Hepatic stellate cell (primary cell): ENCODE measurements around the gene GORAB.
A peak's percentile ranks its signal among the peaks of the same experiment; 100 is the strongest.

ENCODE experiments used
- DNase-seq: peaks from one replicate; pipeline ENCODE4 v3.0.0; 2011; ENCODE audit warnings: low spot score

GORAB gene, protein sequence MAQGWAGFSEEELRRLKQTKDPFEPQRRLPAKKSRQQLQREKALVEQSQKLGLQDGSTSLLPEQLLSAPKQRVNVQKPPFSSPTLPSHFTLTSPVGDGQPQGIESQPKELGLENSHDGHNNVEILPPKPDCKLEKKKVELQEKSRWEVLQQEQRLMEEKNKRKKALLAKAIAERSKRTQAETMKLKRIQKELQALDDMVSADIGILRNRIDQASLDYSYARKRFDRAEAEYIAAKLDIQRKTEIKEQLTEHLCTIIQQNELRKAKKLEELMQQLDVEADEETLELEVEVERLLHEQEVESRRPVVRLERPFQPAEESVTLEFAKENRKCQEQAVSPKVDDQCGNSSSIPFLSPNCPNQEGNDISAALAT

DNA sequence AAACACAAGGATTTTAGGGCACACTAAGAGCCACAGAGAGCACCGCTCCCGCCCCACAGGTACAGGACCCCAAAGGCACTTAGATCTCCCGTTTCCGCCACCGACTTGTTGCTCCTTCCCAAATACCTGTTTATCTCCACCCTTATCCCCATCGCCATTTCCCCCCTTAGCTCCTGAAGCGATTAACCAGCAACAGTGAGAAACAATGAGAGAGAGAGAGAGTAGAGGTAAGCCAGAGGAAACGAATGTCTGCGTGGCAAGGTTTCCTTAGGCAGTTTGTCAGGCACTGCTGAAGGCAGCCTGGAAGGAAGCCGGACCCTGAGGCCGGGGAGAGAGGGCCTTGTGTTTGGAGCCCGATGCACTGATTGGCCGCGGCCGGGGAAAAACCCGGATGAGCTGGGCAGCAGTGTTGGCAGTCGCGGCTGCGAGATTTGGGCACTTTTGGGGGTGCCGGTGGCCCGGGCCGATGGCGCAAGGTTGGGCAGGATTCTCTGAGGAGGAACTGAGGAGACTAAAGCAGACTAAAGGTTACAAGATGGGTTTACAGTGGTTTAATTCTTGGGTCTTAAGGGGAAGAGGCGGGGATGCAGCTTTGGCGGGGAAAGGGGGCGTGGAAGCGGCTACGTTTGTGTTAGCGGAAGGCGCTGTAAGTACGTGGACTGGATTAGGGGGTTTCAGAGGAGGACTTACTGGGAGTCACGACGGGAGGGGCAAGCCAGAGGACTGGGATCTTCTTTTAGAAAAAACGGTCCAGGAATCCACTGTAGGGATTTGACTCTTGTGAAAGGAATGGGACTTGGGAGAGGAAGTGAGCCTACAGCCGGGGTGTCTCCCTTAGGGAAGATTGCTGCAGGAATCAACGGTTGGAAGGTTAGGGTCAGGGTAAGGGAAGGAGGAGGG lies at the start of gene GORAB:
GORAB (plus strand) TSS at position 409 of the 900 bp plus-strand sequence; CDS start at position 467, 58 bp downstream.
- DNase-seq: peak; percentile 88

DNA sequence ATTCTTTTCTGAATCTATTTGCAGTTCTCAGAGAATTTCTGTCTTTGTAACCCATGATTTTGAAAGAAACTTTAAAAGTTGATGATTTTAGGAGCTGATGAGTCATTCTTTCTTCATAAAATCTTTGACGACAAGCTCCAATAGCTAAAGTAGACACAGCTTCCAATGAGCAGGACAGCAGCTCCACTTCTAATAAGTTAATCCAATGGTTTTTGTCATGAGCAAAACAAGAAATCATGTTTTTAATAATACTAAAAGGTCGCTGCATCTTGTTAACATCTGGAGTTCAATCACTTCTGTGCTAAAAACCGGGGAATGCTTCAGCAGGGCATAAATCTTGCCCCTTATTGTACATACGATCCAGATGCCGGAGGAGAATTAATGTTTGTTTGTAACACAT lies 48.9 kb upstream of the GORAB start:
- DNase-seq: no peak

DNA sequence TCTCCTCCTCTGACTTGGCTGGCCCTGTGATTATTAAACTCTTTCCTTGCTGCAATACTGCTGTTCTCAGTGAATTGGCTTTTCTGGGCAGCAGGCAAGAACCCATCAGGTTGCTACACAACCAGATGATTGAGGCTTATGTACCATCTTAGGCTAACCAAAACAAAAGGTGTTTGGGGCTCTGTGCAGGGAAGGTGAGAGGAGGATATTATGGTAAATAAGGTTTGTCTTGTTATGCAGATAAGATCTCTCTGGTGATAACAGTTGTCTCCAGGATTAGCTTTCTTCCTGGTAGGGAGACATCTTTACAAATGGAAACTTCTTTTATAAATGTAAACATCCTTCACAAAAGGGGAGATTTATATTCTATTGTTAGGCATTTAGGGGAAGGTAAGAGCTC lies 44.5 kb upstream of the GORAB start:
- DNase-seq: no peak

DNA sequence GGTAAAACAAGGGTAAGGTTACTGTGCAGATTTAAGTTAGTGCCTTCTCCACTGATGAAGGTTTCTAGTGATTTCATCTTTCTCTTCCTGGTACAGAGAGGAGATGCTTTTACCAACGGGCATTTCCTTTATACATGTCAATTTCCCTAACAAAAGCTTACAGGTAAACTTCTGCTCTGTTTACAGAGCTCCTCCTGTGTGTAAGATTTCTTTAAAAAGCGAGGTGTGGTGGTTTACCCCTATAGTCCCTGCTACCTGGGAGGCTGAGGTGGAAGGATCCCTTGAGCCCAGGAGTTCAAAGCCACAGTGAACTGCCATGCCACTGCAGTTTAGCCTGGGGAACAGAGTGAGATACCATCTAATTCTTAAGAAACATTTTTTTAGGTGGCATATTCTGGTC lies 40.7 kb upstream of the GORAB start:
- DNase-seq: no peak

DNA sequence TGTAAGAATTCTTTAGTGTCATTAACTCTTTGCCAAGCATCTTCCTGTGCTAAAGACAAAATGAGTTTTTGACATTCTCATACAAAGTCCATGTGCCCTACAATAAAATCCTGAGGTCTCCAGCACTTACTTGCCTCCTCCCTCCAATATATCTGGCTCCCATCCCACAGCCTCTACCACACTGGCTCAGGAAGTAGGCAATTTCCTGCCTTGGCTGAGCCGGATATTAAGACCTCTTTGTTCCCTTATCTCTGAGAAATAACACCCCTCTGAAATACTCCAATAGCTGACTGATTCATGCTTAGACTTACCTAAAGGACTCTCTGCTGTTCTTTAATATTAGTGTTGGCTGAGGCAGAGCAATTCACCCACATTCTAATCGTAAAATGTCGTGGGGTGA lies 37.6 kb upstream of the GORAB start:
- no peak for DNase-seq

DNA sequence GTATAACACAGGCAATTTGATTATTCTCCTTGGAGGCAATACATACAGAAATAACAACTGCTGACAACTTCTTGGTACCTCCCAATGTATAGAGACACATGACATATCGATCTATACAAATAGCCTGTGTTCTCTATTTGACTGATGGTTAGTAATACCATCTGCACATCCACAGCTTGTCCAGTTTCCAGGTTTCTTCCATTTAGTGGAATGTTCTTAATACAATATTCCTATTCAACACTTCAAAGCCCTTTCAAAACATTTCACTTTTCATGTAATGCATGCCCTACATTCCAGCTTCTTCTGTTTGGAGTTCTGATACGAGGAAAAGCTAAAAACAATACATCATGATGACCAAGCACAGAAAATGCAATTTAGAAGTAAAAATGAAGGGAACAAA lies 37.0 kb upstream of the GORAB start:
- DNase-seq: no peak

DNA sequence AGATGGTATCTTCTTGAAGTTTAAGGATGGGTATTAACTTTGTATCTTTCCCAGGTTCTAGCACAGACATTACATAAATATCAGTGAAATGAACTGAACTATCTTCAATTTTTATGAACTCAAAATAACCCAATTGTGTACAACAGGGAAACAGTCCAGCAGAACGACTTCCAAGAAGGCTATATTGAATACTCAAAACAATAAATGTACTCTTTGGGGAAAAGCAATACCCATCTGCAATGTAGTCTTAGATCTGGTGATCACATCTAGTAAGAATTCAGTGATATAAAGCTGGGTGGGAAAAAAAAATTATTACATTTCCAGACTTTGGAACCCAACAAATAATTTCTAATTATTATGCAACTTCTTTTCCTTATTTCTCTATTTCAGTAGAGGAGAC lies 33.1 kb upstream of the GORAB start:
- DNase-seq: no peak

DNA sequence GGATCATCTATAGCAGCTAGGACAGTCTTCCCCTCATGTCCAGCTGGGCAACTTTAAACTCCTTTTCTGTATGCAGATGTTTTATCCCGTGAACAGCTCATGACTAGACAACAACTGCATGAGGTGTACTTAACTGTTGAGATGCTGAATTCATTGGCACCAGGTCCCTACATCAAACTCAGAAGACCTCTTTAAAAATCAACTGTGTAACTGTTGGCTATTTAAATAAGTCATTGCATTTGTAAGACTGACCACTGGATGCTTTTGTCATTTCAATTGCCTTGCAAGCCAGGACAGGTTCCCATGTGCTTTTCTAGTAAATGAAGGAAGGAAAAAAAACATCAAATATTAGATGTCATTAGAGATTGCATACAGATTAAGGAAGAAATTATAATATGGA lies 28.3 kb upstream of the GORAB start:
- DNase-seq: no peak

DNA sequence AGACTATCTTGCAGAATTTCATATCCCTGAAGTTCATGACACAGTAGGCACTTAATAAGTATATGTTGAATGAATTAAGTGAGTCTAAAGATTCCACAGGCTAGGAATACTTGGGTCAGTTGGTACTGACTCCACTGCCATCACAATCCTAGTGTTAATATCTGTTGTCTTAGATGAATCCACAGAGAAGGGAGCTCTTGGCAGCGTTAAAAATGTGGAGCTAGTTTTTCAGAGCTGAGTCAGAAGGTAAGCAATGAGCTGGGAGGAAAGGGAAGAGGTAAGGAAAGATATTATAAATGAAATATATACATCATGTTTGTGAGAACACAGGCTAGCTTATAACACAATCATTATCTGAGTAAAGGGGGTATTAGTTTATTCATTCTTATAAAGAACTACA lies 21.8 kb upstream of the GORAB start:
- DNase-seq: no peak

DNA sequence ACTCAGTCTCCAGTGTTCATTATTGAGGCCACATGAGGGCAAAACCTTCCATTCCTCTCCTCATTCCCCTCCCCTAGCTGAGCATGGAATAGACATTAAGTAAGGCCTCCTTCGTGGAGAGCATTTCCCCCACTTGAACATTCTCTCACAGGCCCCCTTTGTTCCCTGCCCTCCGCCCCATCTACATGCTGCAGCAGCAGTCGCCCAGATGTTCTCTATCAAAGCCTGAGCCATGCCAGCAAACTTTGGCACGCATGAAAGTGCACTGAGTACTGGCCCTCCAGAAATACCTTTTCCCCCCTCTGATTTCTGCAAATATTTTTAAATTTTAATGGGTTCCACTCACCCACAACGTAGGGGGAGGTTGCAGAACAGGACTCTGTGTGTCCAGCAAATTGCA lies 20.9 kb upstream of the GORAB start:
- no peak for DNase-seq

DNA sequence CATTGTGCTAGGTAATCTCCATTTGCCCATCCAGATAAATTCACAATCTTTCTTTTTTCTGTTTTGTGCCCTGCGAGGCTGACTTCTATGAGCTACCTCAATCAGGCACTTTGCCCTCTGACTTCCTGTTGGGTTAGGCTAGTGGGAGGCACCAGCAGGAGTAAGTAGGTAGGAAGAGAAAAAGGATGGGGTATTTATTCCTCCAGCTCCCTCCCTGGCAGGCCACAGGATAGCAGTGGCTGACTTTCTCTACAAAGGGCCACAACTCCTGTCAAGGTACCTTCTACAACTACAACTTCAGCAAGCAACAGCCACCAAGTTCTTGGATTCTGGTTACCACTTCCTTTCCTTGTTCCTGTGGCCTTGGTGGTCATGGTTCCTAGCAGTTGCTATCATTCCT lies 18.8 kb upstream of the GORAB start:
- no peak for DNase-seq

DNA sequence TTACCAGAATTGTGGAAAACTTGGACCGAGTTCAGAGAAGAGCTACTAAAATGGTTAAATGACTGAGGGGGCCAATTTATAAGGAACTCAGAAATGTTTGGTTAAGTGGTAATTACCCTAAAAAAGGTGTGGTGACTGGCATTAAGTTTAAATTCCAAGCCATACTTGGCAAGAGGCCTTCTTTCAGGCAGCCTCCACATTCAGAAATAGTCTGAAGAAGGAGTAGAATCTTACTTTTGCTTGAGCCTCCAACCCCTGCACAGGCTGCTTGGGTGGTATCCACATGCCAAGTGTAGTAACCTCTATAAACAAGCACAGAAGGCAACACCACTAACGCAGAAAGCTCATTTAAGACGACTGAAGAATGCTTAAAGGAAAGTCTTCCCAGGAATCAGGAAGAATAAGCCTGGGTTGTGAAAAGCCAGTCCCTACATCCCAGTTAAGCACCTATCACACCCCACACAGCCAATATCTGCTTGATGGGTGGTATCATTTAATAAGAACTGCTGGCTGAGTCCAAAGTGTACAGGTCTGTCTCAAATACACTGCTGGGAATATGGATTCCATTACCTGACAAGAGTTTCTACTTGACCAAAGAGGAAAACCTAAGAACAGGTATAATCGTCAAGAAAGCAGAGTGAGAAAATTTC lies 13.7 kb upstream of the GORAB start:
- DNase-seq: no peak

DNA sequence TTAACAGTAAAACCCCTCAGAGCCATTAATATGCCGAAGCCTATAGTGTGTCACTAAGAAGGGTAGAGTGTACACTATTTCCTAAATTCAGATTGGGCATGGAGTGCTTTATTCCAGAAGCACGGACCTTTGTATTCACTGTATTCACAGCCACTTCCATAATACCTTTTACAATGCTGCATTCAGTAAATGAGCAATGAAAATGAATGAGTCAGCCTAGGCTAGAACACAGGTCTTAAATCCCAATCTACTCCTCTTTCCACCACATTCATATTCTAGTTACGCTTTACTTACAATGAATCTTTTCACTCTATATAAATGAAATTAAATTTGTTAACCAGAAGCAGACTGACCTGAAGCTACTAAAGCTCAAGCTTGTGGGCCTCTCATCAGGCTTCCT lies 13.0 kb upstream of the GORAB start:
- no peak for DNase-seq

DNA sequence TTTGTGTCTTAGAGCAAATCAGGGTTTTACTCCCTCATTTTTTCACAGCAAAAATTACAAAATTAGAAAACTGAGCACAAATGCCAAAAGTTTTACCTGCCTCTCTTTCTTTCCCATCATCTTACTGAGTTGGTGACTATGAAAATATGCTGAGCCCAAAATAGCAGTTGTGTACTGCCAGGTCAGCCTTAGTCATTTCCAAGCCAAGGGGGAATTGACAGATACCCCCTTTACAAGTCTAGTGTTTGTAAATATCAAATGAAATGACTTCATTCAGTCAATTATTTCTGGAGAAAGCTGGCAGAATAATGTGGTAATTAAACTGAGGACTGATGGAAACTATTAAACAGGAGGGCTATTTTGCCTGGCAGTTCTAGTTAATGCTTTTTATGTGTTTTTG lies 11.4 kb upstream of the GORAB start:
- no peak for DNase-seq

DNA sequence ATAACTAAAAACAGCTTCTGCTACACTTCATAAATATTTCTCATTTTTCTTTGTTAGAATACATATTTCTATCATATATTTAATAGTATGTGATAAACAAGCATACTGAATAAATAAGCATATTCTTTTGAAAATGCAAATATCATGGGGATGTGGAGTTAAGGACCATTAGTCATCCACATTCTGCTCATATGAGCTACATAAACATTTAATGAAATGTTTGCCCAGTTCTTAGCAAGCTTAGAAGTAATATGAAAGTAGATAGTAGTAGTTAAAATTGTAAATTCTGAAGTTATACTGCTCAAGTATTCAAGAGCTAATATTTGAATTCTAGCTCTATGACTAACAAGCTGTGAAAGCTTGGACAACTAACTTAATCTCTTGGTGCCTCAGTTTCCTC lies 10.1 kb upstream of the GORAB start:
- no peak for DNase-seq

DNA sequence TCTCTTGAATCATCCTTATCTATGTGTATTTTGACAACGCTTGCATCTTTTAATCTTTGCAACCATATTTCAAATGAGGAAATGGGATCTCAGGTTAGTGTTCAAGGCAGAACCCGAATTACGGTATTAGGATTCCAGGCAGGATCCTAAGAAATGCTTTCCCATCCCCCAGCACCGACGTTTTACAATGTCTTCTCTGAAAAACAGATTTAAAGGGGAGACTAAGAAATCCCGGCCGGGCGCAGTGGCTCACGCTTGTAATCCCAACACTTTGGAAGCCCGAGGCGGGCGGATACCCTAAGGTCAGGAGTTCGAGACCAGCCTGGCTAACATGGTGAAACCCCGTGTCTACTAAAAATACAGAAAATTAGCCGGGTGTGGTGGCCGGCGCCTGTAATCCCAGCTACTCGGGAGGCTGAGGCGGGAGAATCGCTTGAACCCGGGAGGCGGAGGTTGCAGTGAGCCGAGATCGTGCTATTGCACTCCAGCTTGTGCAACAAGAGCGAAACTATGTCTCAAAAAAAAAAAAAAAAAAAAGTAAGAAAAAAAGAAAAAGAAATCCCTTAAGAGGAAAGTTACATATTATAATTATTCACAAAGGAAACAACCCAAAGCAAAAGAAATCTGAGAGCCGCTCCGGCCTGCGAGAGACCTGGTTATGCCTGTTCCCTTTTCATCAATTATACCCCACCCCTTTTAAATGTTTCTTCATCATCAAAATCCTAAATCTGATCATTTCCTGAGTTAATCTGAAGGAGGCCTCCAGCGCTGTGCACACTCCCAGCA lies 801 bp upstream of the GORAB start:
- no peak for DNase-seq

DNA sequence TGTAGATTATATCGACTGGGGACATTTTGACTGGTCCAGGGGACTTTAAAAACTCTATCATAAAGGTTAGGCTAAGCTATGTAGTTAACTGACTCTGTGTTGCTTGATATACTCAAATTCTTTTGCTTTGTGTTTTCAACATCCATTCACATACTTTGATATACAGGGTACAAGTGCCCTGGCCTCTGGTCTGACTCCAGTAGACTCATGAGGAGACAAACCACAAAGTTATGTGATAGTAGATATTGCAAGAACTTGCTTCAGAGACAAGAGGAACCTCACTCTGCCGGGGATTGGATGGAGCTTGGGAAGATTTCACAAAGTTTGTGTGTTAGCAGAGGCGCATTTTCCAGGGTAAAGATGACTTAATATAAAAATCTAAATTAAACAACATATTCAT lies 1.3 kb downstream of the GORAB start:
- no peak for DNase-seq

DNA sequence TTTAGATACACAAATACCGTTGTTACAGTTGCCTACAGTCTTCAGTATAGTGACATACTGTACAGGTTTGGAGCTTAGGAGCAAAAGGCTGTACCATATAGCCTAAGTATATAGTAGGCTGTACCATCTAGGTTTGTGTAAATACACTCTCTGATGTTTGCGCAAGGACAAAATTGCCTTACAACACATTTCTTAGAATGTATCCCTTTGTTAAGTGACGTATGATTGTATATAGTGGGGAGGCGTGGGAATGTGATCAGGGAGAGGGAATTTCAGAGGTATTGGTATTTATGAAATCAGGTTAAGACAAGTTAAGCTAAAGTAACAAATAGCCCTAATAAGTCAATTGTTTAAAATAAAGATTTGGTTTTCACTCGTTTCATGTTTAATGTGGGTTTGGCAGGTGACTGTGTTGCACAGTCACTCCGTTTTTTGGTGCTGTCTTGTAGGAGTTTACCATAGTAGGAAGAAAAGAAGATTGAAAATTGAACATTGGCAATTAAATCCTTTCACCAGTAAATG lies 2.7 kb downstream of the GORAB start:
- DNase-seq: no peak

DNA sequence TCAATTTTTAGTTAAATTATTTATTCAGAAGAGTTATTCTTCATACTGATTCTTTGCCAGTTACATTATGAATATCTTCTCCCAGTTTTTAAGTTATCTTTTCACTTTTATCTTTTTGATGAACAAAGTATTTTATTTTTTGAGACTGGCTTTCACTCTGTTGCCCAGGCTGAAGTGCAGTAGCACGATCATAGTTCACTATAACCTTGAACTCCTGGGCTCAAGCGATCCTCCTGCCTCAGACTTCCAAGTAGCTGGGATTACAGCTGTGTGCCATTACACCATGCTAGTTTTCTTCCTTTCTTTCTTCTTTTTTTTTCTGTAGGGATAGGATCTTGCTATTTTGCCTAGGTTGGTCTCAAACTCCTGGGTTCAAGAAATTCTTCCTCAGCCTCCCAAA lies 3.5 kb downstream of the GORAB start:
- no peak for DNase-seq

DNA sequence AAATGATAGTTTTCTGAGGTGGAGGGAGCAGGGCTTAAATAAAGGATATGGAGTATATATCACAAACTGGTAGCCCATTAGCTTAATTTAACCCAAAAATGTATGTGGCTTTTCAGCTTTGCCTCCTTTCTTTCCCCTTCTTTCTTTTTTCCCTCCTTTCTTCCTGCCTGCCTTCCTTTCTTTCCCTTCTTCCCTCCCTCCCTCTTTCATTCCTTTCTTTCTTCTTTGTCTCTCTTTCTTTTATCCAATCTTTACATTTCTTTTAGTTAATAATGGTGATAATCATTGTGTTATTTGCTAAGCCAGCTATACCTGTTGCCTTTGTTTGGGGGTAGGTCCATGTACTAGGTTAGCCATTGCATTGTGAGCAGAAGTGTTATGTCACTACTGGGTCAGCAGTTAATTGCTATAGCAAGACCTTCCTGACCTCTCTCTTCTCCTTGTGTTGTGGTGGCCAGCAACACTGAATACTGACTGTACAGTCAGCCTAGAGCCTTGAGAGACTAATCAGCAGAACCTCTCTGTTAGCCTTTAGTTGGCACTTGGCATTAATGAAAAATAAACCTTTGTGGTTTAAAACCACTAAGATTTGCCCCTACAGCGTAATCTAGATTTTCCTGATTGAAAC lies 5.1 kb downstream of the GORAB start:
- no peak for DNase-seq

DNA sequence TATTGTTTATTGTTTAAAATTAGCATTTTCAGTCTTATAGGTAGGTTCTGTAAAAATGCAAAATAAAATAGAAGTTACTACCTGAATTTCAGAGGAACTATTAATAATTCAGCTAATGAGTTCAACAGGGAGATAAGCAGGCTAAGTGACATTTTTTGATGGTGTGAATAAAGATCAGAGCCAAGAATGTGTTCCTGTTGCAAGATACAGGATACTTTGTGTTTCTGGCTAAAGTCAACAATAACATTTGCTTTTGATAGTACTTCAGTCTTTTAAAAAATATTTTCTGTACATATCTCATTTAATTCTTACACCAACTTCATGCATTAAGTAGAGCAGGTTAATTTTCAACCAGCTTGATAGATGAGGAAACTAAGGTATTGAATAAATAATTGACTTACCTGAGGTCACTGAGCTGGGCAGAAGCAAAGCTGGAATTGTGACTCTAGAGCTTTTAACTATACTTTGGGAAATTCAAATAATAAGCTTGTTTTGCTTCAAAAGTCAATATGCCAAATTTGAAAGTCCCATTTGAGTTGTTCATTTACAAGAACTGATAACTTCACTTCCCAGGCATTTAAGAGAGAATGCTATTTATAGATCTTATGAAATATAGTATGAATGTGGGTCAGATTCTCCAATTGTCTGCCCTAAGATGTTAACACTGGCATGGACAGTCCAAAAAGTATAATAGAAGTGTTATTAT lies 6.0 kb downstream of the GORAB start:
- no peak for DNase-seq
